ELR (cell line): ENCODE results near the gene ABHD8.

Experiments
- DNase-seq: peaks from one replicate; pipeline ENCODE4 v3.0.0-alpha.2; 2015; ENCODE audit warnings: low read depth

The ABHD8 gene

GRCh38 chr19:17303167-17303939, at the start of gene ABHD8:
Gene ABHD8 (minus strand): TSS chr19:17303425. CDS start chr19:17301616, 1,809 bp downstream.
- peak; percentile 98 for DNase-seq

GRCh38 chr19:17352608-17353280, 49.5 kb upstream of the ABHD8 start:
- no peak for DNase-seq

DNA sequence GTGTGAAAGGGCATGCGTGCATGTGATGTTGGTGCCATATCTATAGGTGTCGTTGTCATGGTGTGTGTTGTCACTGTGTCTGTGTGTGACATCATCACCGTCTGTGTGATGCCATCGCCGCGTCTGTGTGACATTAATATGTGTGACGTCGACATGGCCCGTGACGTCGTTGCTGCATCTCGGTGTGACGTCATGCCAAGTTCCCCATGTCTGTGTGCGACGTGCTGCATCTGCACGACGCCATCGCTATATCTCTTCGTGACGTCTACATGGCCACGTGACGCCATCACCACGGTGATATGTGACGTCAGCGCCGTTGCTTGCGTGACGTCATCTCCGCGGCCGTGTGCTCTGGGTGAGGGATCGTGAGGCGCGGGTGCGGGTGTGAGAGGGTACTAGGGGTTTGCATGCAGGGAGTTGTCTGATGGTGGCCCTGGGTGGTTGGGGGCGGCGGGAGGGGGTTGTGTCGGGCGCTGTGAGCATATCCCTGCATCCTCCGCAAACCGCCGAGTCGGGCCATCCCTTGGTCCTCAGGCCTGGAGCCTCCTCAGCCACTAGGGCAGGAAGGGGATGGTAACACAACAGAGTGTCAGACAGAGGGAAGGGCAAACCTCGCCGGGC, 48.7 kb upstream of the ABHD8 start:
- no peak for DNase-seq

DNA sequence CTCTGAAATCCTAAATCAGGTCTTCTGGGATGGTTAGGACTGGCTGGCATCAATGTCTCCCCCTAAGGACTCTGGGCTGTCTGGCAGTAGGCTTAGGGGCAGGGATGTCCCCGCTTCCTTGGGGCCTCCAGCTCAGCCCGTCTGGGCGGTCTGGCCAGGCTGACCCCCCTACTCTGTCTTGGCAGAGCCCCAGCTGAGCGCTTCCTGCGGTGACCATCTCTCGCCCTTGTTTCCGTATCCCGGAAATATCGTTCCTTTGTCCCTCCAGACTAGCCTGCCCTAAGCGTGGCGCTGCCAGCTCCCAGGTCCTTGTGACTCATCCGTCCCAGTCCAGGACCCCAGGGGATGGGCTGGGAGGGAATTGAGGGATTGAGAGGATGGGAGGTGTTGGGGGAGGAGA, 45.5 kb upstream of the ABHD8 start:
- DNase-seq = peak; percentile 79

- DNase-seq = no peak
These were observed 44.7 kb upstream of the ABHD8 start for GRCh38 chr19:17347877-17348276.

- DNase-seq = no peak
These were observed 44.1 kb upstream of the ABHD8 start for GRCh38 chr19:17347361-17347760.

DNA sequence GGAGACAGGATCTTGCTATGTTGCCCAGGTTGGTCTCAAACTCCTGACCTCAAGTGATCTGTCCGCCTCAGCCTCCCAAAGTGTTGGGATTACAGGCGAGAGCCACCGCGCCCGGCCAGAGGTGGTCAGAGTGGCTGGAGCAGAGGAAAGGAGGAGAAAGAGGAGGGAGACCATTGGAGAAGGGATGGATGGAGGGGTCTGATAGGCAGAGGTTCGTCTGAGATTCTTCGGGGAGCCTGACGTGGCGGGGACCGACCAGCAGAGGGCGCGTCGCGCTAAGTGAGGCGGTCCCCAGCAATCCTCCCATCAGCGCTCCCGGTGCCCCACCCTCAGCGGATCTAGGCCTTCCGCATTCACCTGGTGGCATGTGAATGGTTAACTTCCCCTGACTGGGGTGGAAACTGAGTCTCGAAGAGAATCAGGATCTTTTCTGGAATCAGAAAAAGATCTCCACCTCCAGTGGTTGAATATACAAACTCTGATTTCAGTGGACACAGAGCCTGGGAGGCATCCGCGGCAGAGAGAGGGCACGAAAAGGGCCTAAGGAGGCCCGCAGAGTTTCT, 43.0 kb upstream of the ABHD8 start:
- peak; percentile 74 for DNase-seq

DNA sequence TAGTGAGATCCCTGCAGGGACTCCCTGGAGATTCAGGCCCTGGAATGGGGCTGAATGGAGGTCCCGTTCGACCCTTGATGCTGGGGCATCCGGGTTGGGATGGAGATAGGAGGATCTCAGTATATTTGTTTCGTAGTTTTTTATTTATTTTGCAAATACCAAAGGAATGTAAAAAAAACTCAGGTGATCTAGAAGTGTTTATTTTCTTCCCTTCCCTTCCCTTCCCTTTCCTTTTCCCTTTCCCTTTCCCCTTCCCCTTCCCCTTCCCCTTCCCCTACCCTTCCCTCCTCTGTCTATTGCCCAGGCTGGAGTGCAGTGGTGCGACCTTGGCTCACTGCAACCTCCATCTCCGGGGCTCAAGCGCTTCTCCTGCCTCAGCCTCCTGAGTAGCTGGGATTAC, 38.6 kb upstream of the ABHD8 start:
- no peak for DNase-seq

- DNase-seq = no peak
These were observed 38.2 kb upstream of the ABHD8 start for GRCh38 chr19:17341386-17341785.

DNA sequence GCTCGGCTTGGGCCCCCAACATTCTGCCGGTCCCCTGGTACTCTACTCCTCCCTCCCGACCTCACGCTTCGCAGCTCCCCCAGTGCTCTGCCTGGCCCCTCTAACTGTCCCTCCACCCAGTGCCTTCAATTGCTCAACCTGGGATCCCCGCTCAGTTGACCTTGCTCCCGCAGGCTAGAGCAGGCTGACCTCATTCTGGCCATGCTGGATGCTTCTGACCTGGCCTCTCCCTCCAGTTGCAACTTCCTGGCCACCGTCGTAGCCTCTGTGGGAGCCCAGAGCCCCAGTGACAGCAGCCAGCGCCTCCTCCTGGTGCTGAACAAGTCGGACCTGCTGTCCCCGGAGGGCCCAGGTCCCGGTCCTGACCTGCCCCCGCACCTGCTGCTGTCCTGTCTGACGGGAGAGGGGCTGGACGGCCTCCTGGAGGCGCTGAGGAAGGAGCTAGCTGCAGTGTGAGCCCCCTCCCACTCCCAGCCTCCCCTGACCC, 37.7 kb upstream of the ABHD8 start:
- DNase-seq = no peak

DNA sequence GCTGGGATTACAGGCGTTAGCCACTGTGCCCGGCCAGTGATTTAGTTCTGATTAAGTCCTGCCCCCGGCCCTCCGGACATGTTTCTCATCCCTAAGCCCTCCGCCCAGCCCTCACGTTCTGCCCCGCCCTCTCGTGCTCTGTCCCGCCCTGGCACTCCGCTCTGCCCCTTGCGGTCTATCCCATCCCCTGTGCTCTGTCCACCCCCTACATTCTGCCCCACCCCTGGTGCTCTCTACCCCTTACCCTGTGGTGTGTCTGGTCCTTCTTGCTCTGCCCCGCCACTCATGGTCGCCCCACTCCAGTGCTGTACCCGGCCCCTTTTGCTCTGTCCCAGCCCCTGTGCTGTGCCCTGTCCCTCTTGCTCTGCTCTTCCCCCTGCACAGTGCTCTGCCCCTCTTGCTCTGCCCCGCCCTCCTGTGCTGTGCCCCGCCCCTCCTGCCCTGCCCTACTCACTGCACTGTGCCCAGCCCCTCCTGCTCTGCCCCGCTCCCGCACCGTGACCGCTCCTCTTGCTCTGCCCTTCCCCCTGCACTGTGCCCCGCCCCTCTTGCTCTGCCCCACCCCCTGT, 37.2 kb upstream of the ABHD8 start:
- DNase-seq = no peak

DNA sequence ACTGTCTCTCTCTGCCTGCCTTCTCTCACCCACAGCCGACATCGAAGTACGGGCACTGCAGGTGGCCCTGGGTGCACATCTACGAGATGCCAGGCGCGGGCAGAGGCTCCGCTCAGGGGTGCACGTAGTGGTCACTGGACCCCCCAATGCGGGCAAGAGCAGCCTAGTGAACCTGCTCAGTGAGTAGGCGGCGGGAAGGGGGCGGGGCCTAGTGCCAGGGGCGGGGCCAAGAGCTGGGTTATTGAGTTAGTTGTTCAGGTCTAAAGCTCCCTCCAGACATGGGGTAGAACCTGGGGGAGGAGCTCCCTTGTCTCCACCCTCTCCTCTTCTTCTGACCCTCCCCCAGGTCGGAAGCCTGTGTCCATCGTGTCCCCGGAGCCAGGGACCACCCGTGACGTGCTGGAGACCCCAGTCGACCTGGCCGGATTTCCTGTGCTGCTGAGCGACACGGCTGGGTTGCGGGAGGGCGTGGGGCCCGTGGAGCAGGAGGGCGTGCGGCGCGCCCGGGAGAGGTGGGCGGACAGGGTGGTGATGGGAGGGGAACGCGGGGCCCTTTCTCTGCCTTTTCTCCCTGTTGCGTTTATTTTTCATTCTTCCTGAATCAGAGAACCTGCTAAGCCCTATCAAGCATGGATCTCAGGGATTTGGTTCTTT, 36.0 kb upstream of the ABHD8 start:
- no peak for DNase-seq

GRCh38 chr19:17338433-17339078, 35.3 kb upstream of the ABHD8 start:
- no peak for DNase-seq

GRCh38 chr19:17337675-17338432, 34.6 kb upstream of the ABHD8 start:
- peak; percentile 61 for DNase-seq

GRCh38 chr19:17336872-17337674, 33.8 kb upstream of the ABHD8 start, which contains the start of gene GTPBP3:
Gene GTPBP3 (plus strand): TSS chr19:17337553. CDS start chr19:17337612, 59 bp downstream.
- peak; percentile 100 for DNase-seq

GRCh38 chr19:17335575-17335974, 32.4 kb upstream of the ABHD8 start:
- DNase-seq = no peak

DNA sequence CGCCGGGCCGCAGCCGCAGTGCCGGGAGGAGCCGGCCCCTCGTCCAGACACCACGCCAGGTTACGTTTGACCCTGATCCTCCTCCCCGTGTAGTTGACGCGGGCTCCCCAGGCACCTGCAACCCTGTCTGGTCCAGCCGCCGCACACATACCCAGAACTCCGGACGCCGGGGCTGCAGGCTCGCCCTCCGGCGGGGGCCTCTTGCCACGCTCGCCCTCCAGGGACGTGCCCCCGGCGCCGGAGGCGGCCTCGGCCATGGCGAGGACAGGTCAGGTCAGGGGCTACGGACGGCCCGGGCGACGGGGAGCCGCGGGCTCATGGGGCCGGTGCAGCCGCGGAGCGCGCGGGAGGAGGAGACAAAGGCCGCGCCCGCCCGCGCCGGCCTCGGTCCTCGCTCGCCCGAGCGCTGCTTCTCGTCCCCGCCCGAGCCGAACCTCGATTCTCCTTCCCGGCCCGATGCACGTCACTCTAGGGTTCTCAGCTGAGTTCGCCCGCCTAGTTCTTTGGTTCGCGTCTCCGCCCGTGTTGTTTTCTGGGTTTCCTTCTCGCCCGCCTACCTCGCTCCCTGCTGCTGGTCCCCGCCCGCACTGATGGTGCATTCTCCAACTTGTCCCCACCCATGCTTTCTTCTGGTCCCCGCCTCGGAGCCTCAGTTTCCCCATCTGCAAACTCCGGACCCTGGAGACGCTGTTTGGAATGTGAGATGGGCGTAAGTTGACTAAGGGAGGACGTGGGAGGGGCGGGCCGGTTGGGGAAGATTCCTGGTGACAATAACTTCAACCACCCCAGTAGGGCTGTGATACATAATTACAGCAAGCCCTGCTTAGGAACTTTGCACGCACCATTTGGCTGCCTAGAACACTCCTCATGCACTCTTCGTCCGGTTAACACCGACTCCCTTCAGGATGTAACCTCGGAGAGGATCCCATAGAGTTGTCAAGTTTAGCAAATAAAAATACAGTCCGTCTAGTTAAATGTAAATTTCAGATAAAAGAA, 31.5 kb upstream of the ABHD8 start, which contains the start of gene ANO8:
Gene ANO8 (minus strand): TSS at position 442 of the 996 bp plus-strand sequence. CDS start 185 bp downstream, at position 257.
- DNase-seq = peak; percentile 99
